ENCODE data around the gene ODF2L. TPM values are rescaled to one million over a fixed set of nuclear protein-coding genes. Genes with fewer than 3 reads are reported as not detected.

Gene ODF2L
- 21.8 and 22.5 TPM in 2 replicates for total RNA-seq

GRCh38 chr1:86395751-86396497, at the start of gene ODF2L:
Gene ODF2L, minus strand, starts transcription at chr1:86396323. Its CDS starts 9,296 bp downstream, at chr1:86387027.
- peak; percentile 88 for DNase-seq (ENCODE audit: low spot score)
- H3K9me3 Mint-ChIP-seq, result peaks cover 5% of the 10 kb centered on the region
- H3K27me3 Mint-ChIP-seq (ENCODE audit: low read depth), result peaks cover 10% of the 10 kb centered on the region
- peak within 1 kb of the TSS; percentile 85 for H3K27ac Mint-ChIP-seq
- intact Hi-C loops (cut with micrococcal nuclease), result loop anchor here (1.0 to 10.0 kb wide), 4 partner anchors 16 to 1119 kb away; partner anchors contain the start of genes BCL10, HS2ST1 and SELENOF
- H3K4me3 Mint-ChIP-seq (ENCODE audit: low read depth), result peak within 1 kb of the TSS; percentile 89
- peaks cover 33% of the 10 kb centered on the region for H3K4me1 Mint-ChIP-seq (ENCODE audit: low read depth)
- H3K36me3 Mint-ChIP-seq (ENCODE audit: low read depth), result peaks cover 16% of the 10 kb centered on the region

- no peaks in the 10 kb centered on the region for H3K9me3 Mint-ChIP-seq
- no peaks in the 10 kb centered on the region for H3K36me3 Mint-ChIP-seq (ENCODE audit: low read depth)
- H3K4me1 Mint-ChIP-seq (ENCODE audit: low read depth), result no peaks in the 10 kb centered on the region
- intact Hi-C loops (cut with micrococcal nuclease), result no loop called here
- DNase-seq (ENCODE audit: low spot score), result no peak
- no peak overlapping the region for H3K27ac Mint-ChIP-seq
- peaks cover 3% of the 10 kb centered on the region for H3K27me3 Mint-ChIP-seq (ENCODE audit: low read depth)
- H3K4me3 Mint-ChIP-seq (ENCODE audit: low read depth), result no peak overlapping the region
Measured at GRCh38 chr1:86445919-86446318, 49.8 kb upstream of the ODF2L start.

- no peak for DNase-seq (ENCODE audit: low spot score)
- Mint-ChIP-seq H3K4me3 (ENCODE audit: low read depth) (no peak overlapping the region), H3K36me3 (ENCODE audit: low read depth) (no peaks in the 10 kb centered on the region), H3K27ac (no peak overlapping the region), H3K27me3 (ENCODE audit: low read depth) (peaks cover 7% of the 10 kb centered on the region), H3K9me3 (no peaks in the 10 kb centered on the region), H3K4me1 (ENCODE audit: low read depth) (no peaks in the 10 kb centered on the region)
- intact Hi-C loops (cut with micrococcal nuclease), result no loop called here
Measured at GRCh38 chr1:86441997-86442396, 45.9 kb upstream of the ODF2L start.

- Mint-ChIP-seq H3K36me3 (ENCODE audit: low read depth) (no peaks in the 10 kb centered on the region), H3K27me3 (ENCODE audit: low read depth) (peaks cover 7% of the 10 kb centered on the region), H3K9me3 (no peaks in the 10 kb centered on the region), H3K4me3 (ENCODE audit: low read depth) (no peak overlapping the region), H3K4me1 (ENCODE audit: low read depth) (no peaks in the 10 kb centered on the region), H3K27ac (no peak overlapping the region)
- no peak for DNase-seq (ENCODE audit: low spot score)
- intact Hi-C loops (cut with micrococcal nuclease), result no loop called here
Measured at GRCh38 chr1:86441581-86441980, 45.5 kb upstream of the ODF2L start.

GRCh38 chr1:86436041-86436440, 39.9 kb upstream of the ODF2L start:
- Mint-ChIP-seq H3K4me1 (ENCODE audit: low read depth) (no peaks in the 10 kb centered on the region), H3K36me3 (ENCODE audit: low read depth) (no peaks in the 10 kb centered on the region), H3K4me3 (ENCODE audit: low read depth) (no peak overlapping the region), H3K9me3 (no peaks in the 10 kb centered on the region), H3K27me3 (ENCODE audit: low read depth) (peaks cover 15% of the 10 kb centered on the region), H3K27ac (no peak overlapping the region)
- DNase-seq (ENCODE audit: low spot score), result no peak
- intact Hi-C loops (cut with micrococcal nuclease), result no loop called here

GRCh38 chr1:86435327-86435726, 39.2 kb upstream of the ODF2L start:
- Mint-ChIP-seq H3K36me3 (ENCODE audit: low read depth) (no peaks in the 10 kb centered on the region), H3K9me3 (no peaks in the 10 kb centered on the region), H3K27ac (no peak overlapping the region), H3K4me1 (ENCODE audit: low read depth) (no peaks in the 10 kb centered on the region), H3K4me3 (ENCODE audit: low read depth) (no peak overlapping the region), H3K27me3 (ENCODE audit: low read depth) (peaks cover 15% of the 10 kb centered on the region)
- intact Hi-C loops (cut with micrococcal nuclease), result no loop called here
- no peak for DNase-seq (ENCODE audit: low spot score)

GRCh38 chr1:86434059-86434458, 37.9 kb upstream of the ODF2L start:
- no peaks in the 10 kb centered on the region for H3K4me1 Mint-ChIP-seq (ENCODE audit: low read depth)

GRCh38 chr1:86430376-86430775, 34.3 kb upstream of the ODF2L start:
- no peak overlapping the region for H3K27ac Mint-ChIP-seq
- H3K27me3 Mint-ChIP-seq (ENCODE audit: low read depth), result peaks cover 14% of the 10 kb centered on the region
- intact Hi-C loops (cut with micrococcal nuclease), result no loop called here
- H3K9me3 Mint-ChIP-seq, result no peaks in the 10 kb centered on the region
- DNase-seq (ENCODE audit: low spot score), result no peak
- no peak overlapping the region for H3K4me3 Mint-ChIP-seq (ENCODE audit: low read depth)
- H3K36me3 Mint-ChIP-seq (ENCODE audit: low read depth), result no peaks in the 10 kb centered on the region
- no peaks in the 10 kb centered on the region for H3K4me1 Mint-ChIP-seq (ENCODE audit: low read depth)

More at GRCh38 chr1:86434059-86434458, 37.9 kb upstream of the ODF2L start:
- DNase-seq (ENCODE audit: low spot score), result no peak
- Mint-ChIP-seq H3K27me3 (ENCODE audit: low read depth) (peaks cover 15% of the 10 kb centered on the region), H3K4me3 (ENCODE audit: low read depth) (no peak overlapping the region), H3K36me3 (ENCODE audit: low read depth) (no peaks in the 10 kb centered on the region), H3K9me3 (no peaks in the 10 kb centered on the region), H3K27ac (no peak overlapping the region)
- intact Hi-C loops (cut with micrococcal nuclease), result no loop called here

- Mint-ChIP-seq H3K4me1 (ENCODE audit: low read depth) (no peaks in the 10 kb centered on the region), H3K27me3 (ENCODE audit: low read depth) (peaks cover 13% of the 10 kb centered on the region)
Measured at GRCh38 chr1:86429835-86430234, 33.7 kb upstream of the ODF2L start.

GRCh38 chr1:86429122-86429725, 33.1 kb upstream of the ODF2L start:
- intact Hi-C loops (cut with micrococcal nuclease), result no loop called here
- H3K27ac Mint-ChIP-seq, result no peak overlapping the region
- DNase-seq (ENCODE audit: low spot score), result no peak

More at GRCh38 chr1:86429835-86430234, 33.7 kb upstream of the ODF2L start:
- Mint-ChIP-seq H3K4me3 (ENCODE audit: low read depth) (no peak overlapping the region), H3K27ac (no peak overlapping the region), H3K9me3 (no peaks in the 10 kb centered on the region), H3K36me3 (ENCODE audit: low read depth) (no peaks in the 10 kb centered on the region)
- intact Hi-C loops (cut with micrococcal nuclease), result no loop called here
- no peak for DNase-seq (ENCODE audit: low spot score)

GRCh38 chr1:86423873-86424272, 27.8 kb upstream of the ODF2L start, which contains the start of gene CLCA2:
Gene CLCA2, plus strand, starts transcription at chr1:86424171. Its CDS starts 77 bp downstream, at chr1:86424248.
- Mint-ChIP-seq H3K36me3 (ENCODE audit: low read depth) (no peaks in the 10 kb centered on the region), H3K4me1 (ENCODE audit: low read depth) (peaks cover 4% of the 10 kb centered on the region), H3K27ac (no peak within 1 kb of the TSS), H3K4me3 (ENCODE audit: low read depth) (no peak within 1 kb of the TSS), H3K27me3 (ENCODE audit: low read depth) (peaks cover 25% of the 10 kb centered on the region), H3K9me3 (no peaks in the 10 kb centered on the region)
- intact Hi-C loops (cut with micrococcal nuclease), result no loop called here
- DNase-seq (ENCODE audit: low spot score), result no peak

More at GRCh38 chr1:86429122-86429725, 33.1 kb upstream of the ODF2L start:
- no peaks in the 10 kb centered on the region for H3K9me3 Mint-ChIP-seq
- no peaks in the 10 kb centered on the region for H3K4me1 Mint-ChIP-seq (ENCODE audit: low read depth)
- H3K27me3 Mint-ChIP-seq (ENCODE audit: low read depth), result peaks cover 15% of the 10 kb centered on the region
- H3K4me3 Mint-ChIP-seq (ENCODE audit: low read depth), result no peak overlapping the region
- H3K36me3 Mint-ChIP-seq (ENCODE audit: low read depth), result no peaks in the 10 kb centered on the region

- Mint-ChIP-seq H3K27ac (no peak overlapping the region), H3K9me3 (no peaks in the 10 kb centered on the region), H3K27me3 (ENCODE audit: low read depth) (peaks cover 25% of the 10 kb centered on the region), H3K36me3 (ENCODE audit: low read depth) (no peaks in the 10 kb centered on the region), H3K4me1 (ENCODE audit: low read depth) (peaks cover 4% of the 10 kb centered on the region), H3K4me3 (ENCODE audit: low read depth) (no peak overlapping the region)
- intact Hi-C loops (cut with micrococcal nuclease), result no loop called here
- no peak for DNase-seq (ENCODE audit: low spot score)
Measured at GRCh38 chr1:86423473-86423872, 27.4 kb upstream of the ODF2L start.

GRCh38 chr1:86421601-86422280, 25.6 kb upstream of the ODF2L start:
- H3K9me3 Mint-ChIP-seq, result no peaks in the 10 kb centered on the region
- H3K4me1 Mint-ChIP-seq (ENCODE audit: low read depth), result peaks cover 4% of the 10 kb centered on the region
- H3K4me3 Mint-ChIP-seq (ENCODE audit: low read depth), result no peak overlapping the region
- no peak for DNase-seq (ENCODE audit: low spot score)
- no peak overlapping the region for H3K27ac Mint-ChIP-seq
- intact Hi-C loops (cut with micrococcal nuclease), result no loop called here
- H3K27me3 Mint-ChIP-seq (ENCODE audit: low read depth), result peaks cover 25% of the 10 kb centered on the region
- no peaks in the 10 kb centered on the region for H3K36me3 Mint-ChIP-seq (ENCODE audit: low read depth)

Data from activated T-helper 2 cell treated with anti-CD3 and anti-CD28 coated beads, Interferon-gamma antibody, Interleukin-2, Interleukin-4, amounts not matched to agents 10 μg/mL and 5 μg/mL and 100 μg/mL, durations not matched to agents 14 hours and 24 hours and 36 hours (primary cell).